NCI-H1092 treated with DMSO at 0.1 percent for 48 hours (cell line): ENCODE measurements around the gene RRBP1.

Source experiments
- DNase-seq: peaks from one replicate; lab custom pipeline; 2025; lab: John Stamatoyannopoulos, UW

The RRBP1 gene

GRCh38 chr20:17636523-17637412 is 45.3 kb downstream of the RRBP1 start:
- DNase-seq = peak; percentile 81

GRCh38 chr20:17635332-17636244 is 46.5 kb downstream of the RRBP1 start:
- DNase-seq = no peak

- no peak for DNase-seq
Observed at GRCh38 chr20:17634661-17635331, 47.2 kb downstream of the RRBP1 start.

- no peak for DNase-seq
Observed at GRCh38 chr20:17633850-17634500, 48.1 kb downstream of the RRBP1 start.

DNA sequence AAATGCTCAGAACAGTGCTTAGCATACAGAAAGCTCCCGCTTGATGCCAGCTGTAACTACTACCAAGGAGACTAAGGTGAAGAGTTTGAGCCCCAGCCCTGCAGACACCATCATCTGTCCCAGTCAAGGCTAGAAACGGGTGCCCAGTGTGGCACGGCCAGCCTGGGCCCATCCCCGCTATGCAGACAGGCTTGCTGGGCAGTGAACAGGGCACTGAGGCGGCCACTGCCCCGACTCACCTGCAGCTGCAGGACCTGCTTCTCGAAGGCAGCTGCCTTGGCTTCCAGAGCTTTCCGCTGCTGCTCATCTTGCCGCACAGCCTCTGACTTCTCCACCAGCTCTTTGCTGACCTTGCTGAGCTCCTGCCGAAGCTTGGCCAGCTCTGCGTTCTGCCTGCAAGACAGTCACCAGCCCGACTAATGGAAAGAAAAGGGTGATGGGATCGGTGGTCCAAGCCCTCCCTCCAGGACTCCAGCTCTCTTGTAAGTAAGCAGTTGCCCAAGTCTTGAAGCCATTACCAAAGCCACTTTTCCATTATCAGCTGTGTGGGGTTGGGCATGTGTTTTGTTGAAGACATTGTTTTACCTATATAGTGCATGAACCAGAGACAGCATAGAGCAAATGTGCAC is 48.7 kb downstream of the RRBP1 start:
- no peak for DNase-seq

GRCh38 chr20:17631576-17632319 is 50.3 kb downstream of the RRBP1 start:
- DNase-seq = no peak

DNA sequence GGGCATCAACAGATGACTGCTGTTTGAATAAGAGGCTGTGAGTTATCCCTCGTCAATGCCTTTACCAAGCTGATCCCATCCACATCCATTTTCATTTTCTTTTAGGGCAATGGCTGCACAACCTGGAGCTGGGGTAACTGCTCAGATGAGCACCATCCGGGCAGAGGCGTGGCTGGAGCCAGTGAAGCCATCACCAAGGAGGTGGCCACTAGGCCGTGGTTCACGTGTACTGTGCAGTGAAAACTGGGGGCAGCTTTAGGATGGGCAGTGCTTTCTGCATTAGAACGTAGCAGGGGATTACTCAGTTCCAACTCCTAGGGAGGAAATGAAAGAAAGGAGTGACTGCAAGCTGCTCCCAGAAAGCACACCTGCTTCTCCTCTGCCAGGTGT is 51.2 kb downstream of the RRBP1 start:
- DNase-seq = no peak

GRCh38 chr20:17630151-17630805 is 51.8 kb downstream of the RRBP1 start:
- DNase-seq = no peak

DNA sequence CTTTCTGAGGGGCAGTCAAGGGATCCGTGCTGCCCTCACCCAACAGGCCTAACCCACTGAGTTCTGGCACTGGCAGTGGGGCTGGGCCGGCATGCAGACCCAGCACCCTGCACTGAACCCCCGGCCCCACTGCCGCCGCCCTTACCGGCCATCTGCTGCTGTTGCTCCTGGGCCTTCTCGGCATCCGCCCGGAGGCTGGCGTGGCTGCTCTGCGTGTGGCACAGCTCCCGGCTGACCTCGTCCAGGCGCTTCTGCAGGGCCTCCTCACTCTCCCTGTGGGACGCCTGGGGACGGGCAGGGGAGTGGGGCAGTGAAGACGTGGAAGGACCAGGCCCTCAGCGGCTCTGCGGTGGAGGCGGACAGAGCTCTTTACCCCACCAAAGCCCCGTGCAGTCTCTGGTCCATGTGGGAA is 52.4 kb downstream of the RRBP1 start:
- DNase-seq = no peak

DNA sequence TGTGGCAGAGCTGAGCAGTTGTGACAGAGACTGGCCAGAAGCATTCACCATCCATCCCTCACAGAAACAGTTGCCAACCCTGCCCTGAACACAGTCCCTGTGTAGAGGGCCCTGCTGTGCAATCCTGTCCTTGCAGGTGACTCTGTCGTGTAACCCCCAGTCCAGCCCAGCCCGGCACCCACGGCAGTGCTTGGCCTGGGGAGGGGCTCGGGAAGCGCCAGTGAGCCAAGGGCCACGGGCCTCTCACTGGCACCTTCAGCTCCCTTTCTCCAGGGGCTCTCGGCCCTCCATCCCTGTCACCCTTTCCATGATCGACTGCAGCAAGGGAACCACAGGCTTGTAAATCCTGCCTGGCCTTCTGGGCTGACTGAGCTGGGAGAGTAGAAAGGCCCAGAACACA is 53.0 kb downstream of the RRBP1 start:
- DNase-seq = no peak

GRCh38 chr20:17628101-17628841 is 53.8 kb downstream of the RRBP1 start:
- no peak for DNase-seq

DNA sequence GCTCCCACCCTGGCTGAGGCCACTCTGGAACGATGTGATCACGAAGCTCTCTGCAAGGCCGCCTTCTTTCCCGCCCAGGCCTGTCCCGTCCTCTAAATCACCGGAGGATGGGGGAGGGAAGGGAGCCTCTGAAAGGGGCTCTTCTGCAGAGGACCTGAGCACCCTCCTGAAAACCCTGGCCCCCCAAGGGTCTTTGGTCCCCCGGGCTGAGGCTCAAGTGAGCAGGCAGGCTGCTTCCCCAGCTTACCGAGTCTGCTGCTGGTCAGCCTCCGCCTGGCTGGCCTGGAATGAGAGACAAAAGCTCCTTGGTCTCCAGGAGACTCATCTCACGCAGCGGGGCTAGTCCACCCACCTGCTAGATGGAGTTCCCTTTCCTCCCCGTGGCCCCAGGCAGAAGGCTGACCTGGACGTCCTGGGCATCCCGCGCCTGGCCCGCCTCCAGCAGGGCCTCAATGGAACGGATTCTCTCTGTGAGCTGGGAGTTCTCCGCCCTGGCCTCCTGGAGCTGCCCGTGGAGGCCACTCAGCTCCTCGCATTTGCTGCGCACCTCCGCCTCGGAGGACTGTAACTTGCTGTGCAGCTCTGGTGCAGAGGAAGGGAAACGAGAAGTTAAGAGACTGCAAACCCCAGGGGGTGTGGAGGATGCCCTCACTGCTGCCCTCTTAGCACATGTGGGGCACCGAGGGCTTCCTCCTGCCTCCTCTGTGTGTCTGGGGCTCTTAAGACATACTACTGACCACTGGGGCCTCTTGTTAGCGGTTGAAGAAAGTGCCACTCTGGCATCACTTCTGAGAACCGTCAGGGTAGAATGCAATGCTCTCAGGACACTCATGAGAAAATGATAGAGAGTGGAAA is 54.7 kb downstream of the RRBP1 start:
- no peak for DNase-seq

DNA sequence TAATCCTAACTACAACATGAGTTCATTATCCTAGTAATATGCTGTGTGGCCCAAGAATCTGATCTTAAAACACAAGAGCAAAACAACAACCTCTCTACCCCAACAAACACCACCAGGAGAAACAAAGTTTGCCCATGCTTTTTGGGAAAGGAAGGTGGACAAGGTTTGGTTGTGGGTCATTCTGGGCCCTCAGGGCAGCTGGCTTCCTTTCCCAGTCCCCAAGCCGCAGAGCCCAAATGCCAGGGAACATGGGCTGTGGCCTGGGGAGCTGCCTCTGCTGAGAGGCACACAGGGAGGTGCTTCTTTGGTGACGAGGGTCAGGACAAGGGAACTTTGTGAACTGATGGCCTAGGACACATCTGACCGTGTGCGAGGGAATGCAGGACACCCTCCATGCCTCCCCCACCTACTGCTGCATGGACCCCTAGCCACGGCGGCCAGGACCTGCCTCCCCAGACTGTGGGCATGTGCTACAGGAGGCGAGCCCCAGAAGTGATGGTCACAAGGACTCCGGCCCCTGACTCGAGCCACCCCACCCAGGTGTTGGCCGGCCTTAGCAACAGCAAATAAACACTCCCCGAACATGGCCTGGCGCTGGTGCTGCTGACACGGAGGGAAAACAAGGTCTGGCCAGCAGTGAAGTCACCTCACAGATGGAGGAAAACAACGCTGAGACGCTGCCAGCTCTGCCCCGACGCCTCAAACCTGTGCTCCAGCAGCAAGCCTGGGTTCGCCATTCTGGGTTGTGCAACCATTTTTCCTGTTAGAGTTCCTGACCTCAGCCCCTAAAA is 55.6 kb downstream of the RRBP1 start:
- DNase-seq = no peak

DNA sequence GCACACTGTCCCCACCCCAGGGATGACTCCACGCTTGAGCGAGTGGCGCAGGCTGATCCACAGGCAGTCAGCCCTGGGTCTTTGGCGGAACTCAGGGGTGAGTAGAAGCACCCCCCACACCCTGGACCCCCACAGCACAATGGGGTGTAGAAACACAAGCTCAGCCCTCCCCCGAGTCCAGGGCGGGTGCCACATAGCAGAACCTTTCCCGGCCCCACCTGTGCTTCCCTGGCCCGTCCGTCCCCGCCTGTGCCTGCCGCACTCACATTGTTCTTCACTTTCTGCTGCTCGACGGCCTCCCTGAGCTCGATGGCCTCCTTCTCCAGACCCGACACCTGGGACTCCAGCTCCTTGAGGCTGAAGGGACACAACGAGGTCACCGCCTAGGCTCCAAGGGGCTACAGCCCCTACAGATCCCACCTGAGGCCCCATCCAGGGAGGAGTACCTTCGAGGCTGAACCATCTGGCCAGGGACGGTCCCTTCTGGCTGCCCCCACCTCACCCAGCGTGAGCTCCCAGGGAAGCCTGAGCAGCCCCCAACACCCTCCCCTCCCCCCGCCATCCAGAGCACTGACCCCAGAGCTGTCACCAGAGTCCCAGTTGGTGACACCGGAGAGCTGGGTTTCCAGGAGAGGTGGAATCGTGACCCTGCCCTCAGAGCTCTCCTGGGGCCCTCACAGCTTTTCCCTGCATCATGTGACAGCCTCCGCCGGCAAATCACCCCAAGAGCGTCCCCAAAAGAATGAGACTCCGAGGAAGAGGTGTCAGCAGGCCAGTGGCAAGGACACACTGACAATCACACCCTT is 56.6 kb downstream of the RRBP1 start:
- no peak for DNase-seq

GRCh38 chr20:17624551-17625245 is 57.3 kb downstream of the RRBP1 start:
- no peak for DNase-seq

DNA sequence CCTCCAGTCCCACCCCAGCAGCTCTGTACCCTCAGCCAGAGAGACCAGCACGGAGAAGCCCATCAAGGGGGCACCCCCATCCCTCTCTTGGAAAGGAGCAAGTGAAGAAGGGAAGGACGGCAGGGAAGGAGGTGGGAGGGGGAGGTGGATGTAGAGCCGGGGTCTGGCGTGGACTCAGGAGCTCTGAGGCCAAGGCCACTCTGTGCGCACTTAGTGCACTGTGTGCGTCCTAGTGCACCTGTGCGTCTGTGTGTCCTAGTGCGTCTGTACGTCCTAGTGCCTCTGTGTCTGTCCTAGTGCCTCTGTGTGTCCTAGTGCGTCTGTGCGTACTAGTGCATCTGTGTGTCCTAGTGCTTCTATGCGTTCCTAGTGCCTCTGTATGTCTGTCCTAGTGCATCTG is 58.0 kb downstream of the RRBP1 start:
- no peak for DNase-seq
